GM12892 (cell line): ENCODE data around the gene CPEB4.

ENCODE experiments used
- POLR2A ChIP-seq: IDR thresholded peaks from 2 replicates; pipeline ENCODE4 v1.6.1; 2011; ENCODE audit warnings: low read depth, low read length, control low read depth
- POLR2AphosphoS5 ChIP-seq: IDR thresholded peaks from 2 replicates; pipeline ENCODE4 v1.6.1; 2011; ENCODE audit warnings: low read depth, low read length, control low read depth

DNA sequence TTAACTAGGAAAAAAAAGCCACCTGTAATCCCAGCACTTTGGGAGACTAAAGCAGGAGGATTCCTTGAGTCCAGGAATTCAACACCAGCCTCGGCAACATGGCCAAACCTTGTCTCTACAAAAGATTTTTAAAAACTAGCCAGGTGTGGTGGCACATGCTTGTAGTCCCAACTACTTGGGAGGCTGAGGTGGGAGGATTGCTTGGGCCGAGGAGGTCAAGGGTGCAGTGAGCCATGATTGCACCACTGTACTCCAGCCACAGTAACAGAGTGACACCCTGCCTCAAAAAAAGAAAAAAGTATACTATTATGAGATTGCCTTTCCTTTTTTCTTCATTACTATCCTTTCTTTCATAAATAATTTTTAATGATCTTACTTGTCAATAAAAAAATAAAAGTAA is 45.8 kb downstream of the CPEB4 start:
- TF ChIP-seq POLR2A (no peak), POLR2AphosphoS5 (no peak)
